ENCODE results near the gene LCE5A.

DNA sequence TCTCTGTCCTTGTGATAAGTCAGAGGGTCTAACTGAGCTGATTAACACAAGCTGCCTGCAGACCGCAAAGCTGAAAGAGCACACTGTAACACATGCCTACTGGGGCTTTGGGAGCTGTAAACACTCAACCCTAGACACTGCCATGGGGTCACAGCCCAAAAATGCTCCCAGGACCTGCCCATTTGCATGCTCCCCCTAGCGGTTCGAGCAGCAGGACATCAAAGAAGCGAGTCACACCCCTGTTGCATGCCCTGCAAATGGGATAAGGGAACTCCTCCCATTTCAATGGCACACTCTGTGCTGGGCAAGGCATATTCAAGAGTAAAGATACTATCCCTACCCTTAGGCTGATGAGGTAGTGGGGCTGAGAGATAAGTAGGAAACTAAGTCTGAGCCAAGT is 33.2 kb downstream of the LCE5A start:
- peak in 1 of 3 experiments; percentile 13 for TF ChIP-seq CTCF (IDR thresholded peaks at IDR 0.05)
- TF ChIP-seq POLR2A (IDR thresholded peaks at IDR 0.05), result no peak

All from testis (tissue), 2 donors.